GM12874 (cell line): ENCODE results near the gene ZNF189.

Source experiments
- CTCF ChIP-seq: IDR thresholded peaks from 2 replicates; pipeline ENCODE4 v1.5.1; 2011; ENCODE audit warnings: low read depth, mild to moderate bottlenecking, control low read depth, low read length, moderate library complexity; ENCODE audit not compliant: insufficient read depth

ZNF189 gene

GRCh38 chr9:101421653-101422065, 23.0 kb downstream of the ZNF189 start:
- no peak for TF ChIP-seq CTCF

- TF ChIP-seq CTCF = no peak
Observed at GRCh38 chr9:101427358-101427757, 28.7 kb downstream of the ZNF189 start.

- TF ChIP-seq CTCF = no peak
Observed at GRCh38 chr9:101427957-101428655, 29.5 kb downstream of the ZNF189 start.

GRCh38 chr9:101428909-101429308, 30.3 kb downstream of the ZNF189 start:
- TF ChIP-seq CTCF = no peak

GRCh38 chr9:101429736-101430135, 31.1 kb downstream of the ZNF189 start:
- TF ChIP-seq CTCF = no peak

- no peak for TF ChIP-seq CTCF
Observed at GRCh38 chr9:101432171-101432570, 33.5 kb downstream of the ZNF189 start.

- TF ChIP-seq CTCF = no peak
Observed at GRCh38 chr9:101432740-101433139, 34.1 kb downstream of the ZNF189 start.
